Neural progenitor cell (in vitro differentiated cells): ENCODE results near the gene AP1B1.

ENCODE experiments used
- EZH2 ChIP-seq: fragments of 200-600 bp; sonication (generic); IDR thresholded peaks from 2 replicates; pipeline ENCODE4 v1.6.1; 2017; ENCODE audit warnings: antibody characterized with exemption, mild to moderate bottlenecking, moderate library complexity
- TF ChIP-seq, protein P1 (sequence below): fragments of 200-600 bp; sonication (generic); IDR thresholded peaks from 2 replicates; pipeline ENCODE4 v1.5.1; 2017; ENCODE audit warnings: antibody characterized with exemption, mild to moderate bottlenecking

GRCh38 chr22:29298641-29299040, 89.7 kb downstream of the AP1B1 start:
- TF ChIP-seq, protein P1, sequence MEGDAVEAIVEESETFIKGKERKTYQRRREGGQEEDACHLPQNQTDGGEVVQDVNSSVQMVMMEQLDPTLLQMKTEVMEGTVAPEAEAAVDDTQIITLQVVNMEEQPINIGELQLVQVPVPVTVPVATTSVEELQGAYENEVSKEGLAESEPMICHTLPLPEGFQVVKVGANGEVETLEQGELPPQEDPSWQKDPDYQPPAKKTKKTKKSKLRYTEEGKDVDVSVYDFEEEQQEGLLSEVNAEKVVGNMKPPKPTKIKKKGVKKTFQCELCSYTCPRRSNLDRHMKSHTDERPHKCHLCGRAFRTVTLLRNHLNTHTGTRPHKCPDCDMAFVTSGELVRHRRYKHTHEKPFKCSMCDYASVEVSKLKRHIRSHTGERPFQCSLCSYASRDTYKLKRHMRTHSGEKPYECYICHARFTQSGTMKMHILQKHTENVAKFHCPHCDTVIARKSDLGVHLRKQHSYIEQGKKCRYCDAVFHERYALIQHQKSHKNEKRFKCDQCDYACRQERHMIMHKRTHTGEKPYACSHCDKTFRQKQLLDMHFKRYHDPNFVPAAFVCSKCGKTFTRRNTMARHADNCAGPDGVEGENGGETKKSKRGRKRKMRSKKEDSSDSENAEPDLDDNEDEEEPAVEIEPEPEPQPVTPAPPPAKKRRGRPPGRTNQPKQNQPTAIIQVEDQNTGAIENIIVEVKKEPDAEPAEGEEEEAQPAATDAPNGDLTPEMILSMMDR: no peak
- TF ChIP-seq EZH2: no peak
